GM21360 (cell line): ENCODE measurements around the gene MPRIP.

Experiments
- ATAC-seq: cut with Tn5 transposase; IDR thresholded peaks from one replicate; pipeline ENCODE4 v1.9.1; 2021; ENCODE audit warnings: mild to moderate bottlenecking, moderate library complexity; ENCODE audit not compliant: unreplicated experiment

Gene MPRIP

DNA sequence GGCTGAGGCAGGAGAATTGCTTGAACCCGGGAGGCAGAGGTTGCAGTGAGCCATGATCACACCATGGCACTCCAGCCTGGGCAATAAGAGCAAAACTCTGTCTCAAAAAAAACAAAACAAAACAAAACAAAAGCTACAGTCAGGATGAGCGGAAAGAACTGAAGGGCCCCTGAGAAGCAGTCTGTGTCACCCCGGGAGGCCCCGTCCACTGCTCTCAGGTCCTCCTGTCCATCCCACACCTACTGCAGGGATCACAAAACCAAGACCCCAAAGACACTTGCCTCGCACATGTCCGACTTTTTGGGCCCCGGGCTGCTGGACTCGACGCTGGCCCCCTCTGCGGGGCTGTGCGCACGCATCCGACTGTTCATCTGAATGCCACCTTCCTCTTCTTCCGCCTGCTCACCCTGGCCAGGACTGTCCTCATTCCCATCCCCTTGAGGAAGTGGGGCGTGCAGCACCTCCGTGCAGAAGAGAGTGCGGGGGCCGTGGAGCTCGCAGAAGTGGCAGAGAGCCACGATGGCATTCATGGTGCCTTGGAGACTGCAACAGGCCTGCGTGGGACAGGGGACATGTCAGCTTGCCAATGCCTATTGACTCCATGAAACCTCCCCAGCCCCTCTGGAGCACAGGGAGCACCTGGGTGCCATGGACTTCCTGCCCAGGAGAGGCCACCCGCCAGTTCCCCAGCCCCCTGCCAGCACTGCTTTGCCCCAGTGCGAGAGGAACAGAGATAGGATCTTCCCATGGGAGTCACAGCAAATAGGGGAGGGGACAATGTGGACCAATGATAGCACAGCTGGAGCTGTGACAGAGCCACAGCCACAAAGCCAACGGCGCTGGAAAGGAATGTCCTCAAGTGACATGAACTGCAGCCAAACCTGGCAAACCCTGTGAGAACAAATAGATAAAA lies 185.6 kb downstream of the MPRIP start:
- no peak for ATAC-seq

DNA sequence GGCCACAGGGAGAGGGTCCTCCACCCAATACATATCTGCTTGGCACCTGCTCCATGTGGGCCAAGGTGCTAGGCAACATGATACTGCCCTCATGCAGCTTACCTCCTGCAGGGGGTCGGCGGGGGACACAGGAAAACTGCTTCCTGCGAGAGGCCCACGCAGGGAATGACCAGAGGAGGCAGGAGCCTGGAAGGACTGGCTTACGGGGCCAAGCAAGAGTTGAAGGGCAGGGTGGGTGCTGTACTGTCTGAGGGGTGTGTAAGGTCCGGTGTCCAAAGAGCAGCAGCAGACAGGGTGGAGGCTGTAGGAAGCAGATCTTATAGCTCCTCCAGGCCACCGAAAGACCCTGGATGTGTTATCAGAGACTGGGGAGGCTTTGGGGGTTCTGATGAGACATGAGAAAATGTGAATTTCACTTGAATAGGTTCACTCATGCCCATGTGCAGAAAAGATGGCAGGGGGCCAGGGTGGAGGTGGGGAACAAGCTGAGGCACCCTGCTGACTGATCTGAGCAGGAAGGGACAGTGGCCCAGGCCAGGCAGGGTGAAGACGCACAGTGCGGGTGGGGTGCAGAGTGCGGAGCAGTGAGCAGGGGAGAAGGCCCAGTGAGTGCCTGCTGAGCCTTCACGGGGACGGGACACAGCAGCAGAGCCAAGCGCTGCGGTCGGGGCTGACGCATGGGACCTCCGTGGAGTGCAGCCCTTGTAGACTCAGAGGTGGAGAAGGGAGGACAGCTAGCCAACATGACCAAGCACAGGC lies 186.4 kb downstream of the MPRIP start:
- no peak for ATAC-seq

DNA sequence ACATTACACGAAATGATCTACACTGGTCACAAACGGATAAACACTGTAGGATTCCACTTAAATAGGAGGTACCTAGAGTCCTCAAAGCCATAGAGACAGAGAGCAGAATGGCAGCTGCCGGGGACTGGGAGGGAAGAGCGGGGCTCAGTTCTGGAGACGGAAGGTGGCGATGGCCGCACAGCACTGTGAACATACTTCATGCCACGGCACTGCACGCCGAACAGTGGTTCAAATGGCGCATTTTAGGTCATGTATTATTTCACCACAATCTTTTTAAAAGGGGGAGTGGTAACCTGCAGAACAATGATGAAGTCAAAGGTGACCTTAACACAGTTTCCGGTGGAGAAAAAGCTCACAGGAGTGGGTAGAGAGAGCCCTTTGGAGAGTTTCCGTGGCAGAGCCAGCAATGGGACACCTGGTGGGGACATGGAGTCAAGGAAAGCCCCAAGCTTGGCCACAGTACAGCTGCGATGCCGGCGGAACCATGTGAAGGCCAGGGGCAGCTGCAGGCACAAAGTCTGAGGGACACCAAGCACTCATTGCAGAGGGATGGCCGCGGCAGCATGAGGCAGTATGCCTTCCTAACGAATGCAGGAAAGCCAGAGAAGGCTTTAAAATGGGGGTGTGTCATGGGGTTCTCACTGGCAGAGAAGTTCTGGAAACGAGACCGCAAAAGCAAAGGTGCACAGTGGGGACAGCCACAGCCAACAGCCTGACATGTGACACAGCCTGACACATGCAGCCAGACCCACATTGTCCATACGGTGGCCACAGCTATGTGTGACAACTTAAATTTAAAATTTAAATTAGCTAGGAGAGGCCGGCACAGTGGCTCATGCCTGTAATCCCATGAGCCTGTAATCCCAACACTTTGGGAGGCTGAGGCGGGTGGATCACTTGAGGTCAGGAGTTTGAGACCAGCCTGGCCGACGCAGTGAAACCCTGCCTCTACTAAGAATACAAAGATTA lies 187.4 kb downstream of the MPRIP start:
- no peak for ATAC-seq

DNA sequence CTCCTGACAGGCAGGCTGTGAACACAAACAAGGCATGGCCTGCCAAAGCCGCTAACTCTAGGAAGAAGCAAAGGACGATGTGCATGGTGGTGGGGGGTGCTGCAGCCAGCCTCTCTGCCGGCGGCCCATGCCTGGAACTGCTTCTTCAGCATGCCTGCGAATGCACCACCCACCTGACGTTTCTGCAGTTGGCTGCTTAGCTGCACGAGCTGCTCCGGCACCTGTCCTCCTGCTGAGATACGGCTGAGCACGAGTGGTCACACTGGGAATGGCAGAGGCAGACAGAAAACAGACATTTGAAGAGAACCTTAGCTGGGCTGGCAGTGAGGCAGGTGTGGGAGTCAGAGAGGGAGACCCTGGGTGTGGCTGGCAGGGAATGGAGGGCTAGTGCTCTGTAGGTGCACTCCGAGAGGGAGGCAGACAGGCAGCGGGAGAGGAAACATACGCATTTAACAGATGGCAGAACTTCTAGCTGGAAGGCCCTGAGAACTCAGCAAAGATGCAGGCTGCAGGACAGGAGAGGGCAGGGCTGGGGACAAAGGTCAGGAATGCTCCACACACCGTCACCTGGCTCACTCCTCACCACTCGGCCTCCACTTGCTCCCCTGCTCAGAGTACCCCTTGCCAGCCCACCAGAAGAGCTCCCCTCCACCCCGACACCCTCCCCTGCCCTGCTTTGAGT lies 189.5 kb downstream of the MPRIP start:
- ATAC-seq, result no peak

DNA sequence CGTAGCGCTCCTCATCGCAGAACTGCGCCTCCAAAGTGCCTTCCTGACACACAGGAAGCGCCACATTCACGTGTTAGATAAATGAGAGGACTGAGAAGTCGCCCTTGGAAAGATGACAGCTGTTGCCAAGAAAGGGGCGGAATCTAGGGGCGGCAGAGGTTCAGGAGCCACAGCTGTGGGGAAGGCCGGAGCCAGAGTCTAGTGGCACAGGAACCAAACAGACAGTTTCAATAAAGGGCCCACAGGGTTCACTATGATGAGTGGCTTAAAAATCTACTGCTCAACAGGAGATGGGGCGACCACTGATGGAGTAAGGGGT lies 190.0 kb downstream of the MPRIP start:
- ATAC-seq, result no peak

GRCh38 chr17:17235212-17236174 lies 193.2 kb downstream of the MPRIP start:
- ATAC-seq, result no peak

DNA sequence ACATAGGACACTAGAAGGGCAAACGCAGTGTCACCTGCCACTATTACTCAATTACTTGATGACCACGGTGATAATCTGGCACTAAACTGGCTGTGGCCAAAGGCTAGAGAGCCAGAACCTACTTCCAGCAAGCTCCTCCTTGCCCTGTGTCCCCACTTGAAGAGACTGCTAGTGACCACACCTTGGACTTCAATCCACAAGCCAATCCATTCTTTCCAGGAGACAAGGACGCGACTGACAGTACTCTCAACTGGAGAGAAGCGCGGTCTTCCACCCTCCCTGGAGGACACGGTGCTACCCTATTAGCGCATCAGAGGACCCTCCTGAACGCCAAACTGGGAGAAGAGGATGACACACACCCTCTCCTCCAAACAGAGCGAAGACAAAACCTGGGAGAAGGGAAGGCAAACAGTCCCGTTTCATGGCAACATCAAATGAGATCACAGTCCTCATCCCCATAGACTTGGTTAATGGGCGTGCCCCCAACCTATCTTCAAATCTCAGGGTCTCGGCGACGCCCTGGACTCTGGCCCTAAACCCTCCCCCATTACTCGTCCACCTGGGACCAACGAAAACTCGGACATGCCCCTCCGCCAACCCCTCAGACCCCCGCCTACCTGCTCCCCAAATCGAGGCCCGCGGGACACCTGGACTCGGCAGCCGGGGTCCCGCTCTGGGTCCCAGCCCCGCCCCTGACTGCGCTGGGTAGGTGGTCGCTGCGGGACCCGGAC lies 194.2 kb downstream of the MPRIP start:
- no peak for ATAC-seq

- ATAC-seq, result peak; percentile 84
Observed at GRCh38 chr17:17237026-17237799, 195.0 kb downstream of the MPRIP start, which contains the start of gene FLCN. FLCN (minus strand) TSS chr17:17237168; CDS start chr17:17228137, 9,031 bp downstream.

GRCh38 chr17:17239832-17240231 lies 197.6 kb downstream of the MPRIP start:
- no peak for ATAC-seq

DNA sequence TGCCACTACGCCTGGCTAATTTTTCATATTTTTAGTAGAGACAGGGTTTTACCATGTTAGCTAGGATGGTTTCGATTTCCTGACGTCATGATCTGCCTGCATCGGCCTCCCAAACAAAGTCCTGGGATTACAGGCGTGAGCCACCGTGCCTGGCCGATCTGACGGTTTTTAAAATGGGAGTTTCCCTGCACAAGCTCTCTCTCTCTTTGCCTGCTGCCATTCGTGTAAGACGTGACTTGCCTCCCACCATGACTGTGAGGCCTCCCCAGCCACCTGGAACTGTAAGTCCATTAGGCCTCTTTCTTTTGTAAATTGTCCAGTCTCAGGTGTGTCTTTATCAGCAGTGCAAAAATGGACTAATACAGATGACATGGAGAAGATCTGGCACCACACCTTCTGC lies 199.4 kb downstream of the MPRIP start:
- no peak for ATAC-seq

- no peak for ATAC-seq
Observed at GRCh38 chr17:17242246-17242645, 200.0 kb downstream of the MPRIP start.
